WERI-Rb-1 (cell line): ENCODE data around the gene CCDC183.
A peak's percentile ranks its signal among the peaks of the same experiment; 100 is the strongest.
"Not testable (repeated sequence)": the region's sequence is repeated elsewhere in the genome, so short reads cannot be mapped to it uniquely, and the experiment has no call there.

Experiments used
- DNase-seq: peaks from one replicate; pipeline ENCODE4 v3.0.0-alpha.2; 2020
- H3K27ac ChIP-seq: fragments of 250-450 bp; sonication (Bioruptor Pico); 2 replicates; pipeline ENCODE4 v1.5.1; 2020; ENCODE audit warnings: mild to moderate bottlenecking, moderate library complexity
- H3K27me3 ChIP-seq: fragments of 250-450 bp; sonication (Bioruptor Pico); 2 replicates; pipeline ENCODE4 v1.5.1; 2021; ENCODE audit warnings: mild to moderate bottlenecking, low read depth, moderate library complexity; ENCODE audit not compliant: insufficient read depth, severe bottlenecking
- H3K36me3 ChIP-seq: fragments of 250-450 bp; sonication (Bioruptor Pico); 2 replicates; pipeline ENCODE4 v1.5.1; 2020; ENCODE audit warnings: mild to moderate bottlenecking, moderate library complexity
- H3K4me3 ChIP-seq: 2 replicates; pipeline ENCODE4 v1.5.1; 2011; ENCODE audit warnings: low read depth, mild to moderate bottlenecking, control low read depth, low read length
- H3K9me3 ChIP-seq: fragments of 250-450 bp; sonication (Bioruptor Pico); 2 replicates; pipeline ENCODE4 v1.5.1; 2021; ENCODE audit warnings: mild to moderate bottlenecking, moderate library complexity; ENCODE audit not compliant: severe bottlenecking
- CTCF ChIP-seq: IDR thresholded peaks from 2 replicates; pipeline ENCODE4 v1.5.1; 2011; ENCODE audit warnings: low read depth, mild to moderate bottlenecking, control low read depth, inconsistent platforms, low read length

The CCDC183 gene

GRCh38 chr9:136759436-136760325 is 36.5 kb upstream of the CCDC183 start:
- DNase-seq: no peak
- no peaks in the 10 kb centered on the region for H3K27me3 ChIP-seq
- H3K9me3 ChIP-seq: peaks cover 5% of the 10 kb centered on the region
- H3K27ac ChIP-seq: no peak overlapping the region
- no peak for TF ChIP-seq CTCF
- H3K4me3 ChIP-seq: no peak overlapping the region
- no peaks in the 10 kb centered on the region for H3K36me3 ChIP-seq

GRCh38 chr9:136760424-136760823 is 35.7 kb upstream of the CCDC183 start:
- TF ChIP-seq CTCF: no peak
- Histone ChIP-seq H3K27me3 (no peaks in the 10 kb centered on the region), H3K4me3 (no peak overlapping the region), H3K36me3 (no peaks in the 10 kb centered on the region), H3K27ac (no peak overlapping the region), H3K9me3 (peaks cover 5% of the 10 kb centered on the region)
- DNase-seq: no peak

- TF ChIP-seq CTCF: peak; percentile 86
- H3K9me3 ChIP-seq, H3K27me3 ChIP-seq, H3K36me3 ChIP-seq, H3K27ac ChIP-seq, H3K4me3 ChIP-seq: not testable (repeated sequence)
- peak; percentile 90 for DNase-seq
Measured at GRCh38 chr9:136760834-136761544, 35.1 kb upstream of the CCDC183 start.

- peaks cover under 1% of the 10 kb centered on the region for H3K9me3 ChIP-seq
- H3K36me3 ChIP-seq: no peaks in the 10 kb centered on the region
- DNase-seq: no peak
- no peak for TF ChIP-seq CTCF
- H3K27me3 ChIP-seq: no peaks in the 10 kb centered on the region
- H3K27ac ChIP-seq: no peak overlapping the region
- H3K4me3 ChIP-seq: no peak overlapping the region
Measured at GRCh38 chr9:136761545-136761981, 34.6 kb upstream of the CCDC183 start.

- H3K27ac ChIP-seq: no peak overlapping the region
- DNase-seq: no peak
- no peak for TF ChIP-seq CTCF
Measured at GRCh38 chr9:136762221-136762691, 33.9 kb upstream of the CCDC183 start.

More at GRCh38 chr9:136762221-136762691, 33.9 kb upstream of the CCDC183 start:
- H3K4me3 ChIP-seq: no peak overlapping the region
- no peaks in the 10 kb centered on the region for H3K9me3 ChIP-seq
- H3K27me3 ChIP-seq: no peaks in the 10 kb centered on the region
- no peaks in the 10 kb centered on the region for H3K36me3 ChIP-seq
